ENCODE measurements around the gene PUS1. TPM values are rescaled to one million over a fixed set of nuclear protein-coding genes. Genes with fewer than 3 reads are reported as not detected.

PUS1 gene
- total and polyA plus RNA-seq, 9 of the 15 experiments (the other 6 are each of a cell fraction or from before 2014, with no cell fraction given) = 1.9 to 90.8 (median 30.0) TPM

GRCh38 chr12:131928711-131929580, at the start of gene PUS1 (continued):
- no peak for TF ChIP-seq GTF3C2 (IDR thresholded peaks at IDR 0.05; ENCODE audit: borderline replicate concordance, extremely low read depth, insufficient read length)
- 0 out of 2 replicates have a peak, but pooled peaks have one; percentile 15 for TF ChIP-seq ZBTB12 (CRISPR knock-in tag; IDR thresholded peaks at IDR 0.05)
- no peak for TF ChIP-seq ZNF584 (CRISPR knock-in tag; IDR thresholded peaks at IDR 0.05; ENCODE audit: low read depth)
- TF ChIP-seq YY1 (IDR thresholded peaks at IDR 0.05; ENCODE audit: borderline replicate concordance in 1 of 3, control insufficient read depth in 1 of 3, extremely low read depth in 1 of 3, insufficient read depth in 3 of 3, insufficient read length in 1 of 3, insufficient replicate concordance in 2 of 3, low read depth in 1 of 3, low read length in 2 of 3) = peak in 2 of 3 experiments; percentile 34 to 45
- TF ChIP-seq BRCA1 (IDR thresholded peaks at IDR 0.05) = no peak
- no peak for TF ChIP-seq BRCA1 (CRISPR knock-in tag; IDR thresholded peaks at IDR 0.05)
- TF ChIP-seq ZNF12 (CRISPR knock-in tag; IDR thresholded peaks at IDR 0.05) = no peak
- peak; percentile 13; the same call in 1 of the 2 replicates for TF ChIP-seq ZNF511 (CRISPR knock-in tag; IDR thresholded peaks at IDR 0.05)
- TF ChIP-seq MAFF (IDR thresholded peaks at IDR 0.05; ENCODE audit: low read length) = no peak
- TF ChIP-seq BDP1 (IDR thresholded peaks at IDR 0.05; ENCODE audit: insufficient read depth, insufficient read length) = no peak
- TF ChIP-seq DDX20 (tag; IDR thresholded peaks at IDR 0.05; ENCODE audit: low read depth) = no peak
- TF ChIP-seq JUND (IDR thresholded peaks at IDR 0.05; ENCODE audit: borderline replicate concordance, low read depth, low read length) = peak; percentile 27; the same call in 1 of the 2 replicates
- TF ChIP-seq JUND (tag; IDR thresholded peaks at IDR 0.05; ENCODE audit: borderline replicate concordance, low read depth, low read length) = no peak; the same call in 2 of the 3 replicates
- peak; percentile 85 for TF ChIP-seq TFAP4 (CRISPR knock-in tag; IDR thresholded peaks at IDR 0.05; ENCODE audit: borderline replicate concordance)
